Lower leg skin (tissue), 4 donors: Measurements from ENCODE around the gene IL7R. TPM values are rescaled to one million over a fixed set of nuclear protein-coding genes. Genes with fewer than 3 reads are reported as not detected.

Experiments
- DNase-seq, 2 donors: peaks; one replicate each; pipeline ENCODE4 v3.0.0-alpha.2; 2019; ENCODE audit warnings: low spot score in 2 of 2
- H3K4me3 ChIP-seq: fragments of 200-600 bp; sonication (generic); 2 replicates; pipeline ENCODE4 v1.5.1; 2017; ENCODE audit warnings: mild to moderate bottlenecking, low read depth; ENCODE audit not compliant: poor library complexity, severe bottlenecking
- POLR2A ChIP-seq, 2 donors: fragments of 450-650 bp; IDR thresholded peaks; one replicate each; pipeline ENCODE4 v1.6.1; 2016 to 2017; ENCODE audit warnings: antibody characterized with exemption in 2 of 2, mild to moderate bottlenecking in 1 of 2, moderate library complexity in 1 of 2
- WGBS, 2 donors: methylation state at CpG; one replicate each; pipeline ENCODE4 v1.1.5; 2018; 5-methylcytosine and 5-hydroxymethylcytosine counted together
- intact Hi-C: fragments of 100-400 bp; cut with DNase I; formaldehyde crosslinking; loops from one replicate; pipeline ENCODE4 v1.15.0; 2023; ENCODE audit warnings: low total_unique reads
- total RNA-seq, 4 donors: library from RNA; depleted of rRNA; stranded (reverse); fragments of >200 nt; gene quantifications; one replicate each; pipeline ENCODE4 v1.1.0, GENCODE V29; 2016
- TF ChIP-seq, protein P1 (sequence below), 3 donors: fragments of 450-650 bp; IDR thresholded peaks; one replicate each; pipeline ENCODE4 v1.5.1; 2016; ENCODE audit warnings: antibody characterized with exemption in 3 of 3, mild to moderate bottlenecking in 3 of 3, moderate library complexity in 2 of 3

The IL7R gene
- total RNA-seq, 4 donors from 2014 or later: 1.4 to 5.5 (median 4.4) TPM

DNA sequence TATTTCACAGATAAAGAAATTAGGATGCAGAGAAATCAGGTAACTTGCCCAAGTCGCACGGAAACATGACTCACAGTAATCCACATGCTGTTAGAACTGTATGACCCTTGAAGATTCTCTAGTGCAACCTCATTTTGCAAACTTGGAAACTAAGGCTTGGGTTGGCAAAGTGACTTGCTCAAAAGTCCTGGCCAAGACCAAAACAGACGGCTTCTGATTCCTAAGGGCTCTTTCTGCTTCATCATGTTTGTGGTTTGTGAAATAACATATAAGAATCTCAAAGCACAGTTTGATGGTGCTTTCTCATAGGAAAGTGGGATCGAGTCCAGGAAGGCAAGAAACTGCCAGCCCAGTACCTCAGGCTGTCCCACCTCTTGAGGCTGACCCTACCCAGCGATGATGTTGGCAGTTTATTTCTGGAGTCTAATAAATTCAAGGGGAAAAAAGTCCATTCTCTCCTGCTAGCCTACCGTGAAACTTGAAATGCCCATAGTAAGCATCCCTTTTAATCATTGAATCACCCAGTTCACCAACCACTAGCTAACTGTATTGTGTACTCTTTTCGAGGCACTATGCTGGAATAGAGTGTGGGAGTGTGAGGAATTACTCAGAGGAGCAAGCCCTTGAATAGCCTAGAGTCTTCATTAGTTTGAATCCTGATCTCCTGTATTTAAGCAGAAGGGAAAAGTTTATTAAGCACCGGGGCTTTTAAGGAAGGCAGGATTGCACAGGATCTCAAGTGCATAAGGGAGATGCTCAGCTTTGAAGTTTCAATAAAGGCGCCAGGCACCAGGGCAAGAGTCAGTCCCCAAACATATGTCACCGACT is 67.6 kb downstream of the IL7R start:
- WGBS, 2 donors: 38 to 45% methylated on average over 10 of the region's 10 CpGs
- no peak for TF ChIP-seq POLR2A (IDR thresholded peaks at IDR 0.05)
- TF ChIP-seq, protein P1, sequence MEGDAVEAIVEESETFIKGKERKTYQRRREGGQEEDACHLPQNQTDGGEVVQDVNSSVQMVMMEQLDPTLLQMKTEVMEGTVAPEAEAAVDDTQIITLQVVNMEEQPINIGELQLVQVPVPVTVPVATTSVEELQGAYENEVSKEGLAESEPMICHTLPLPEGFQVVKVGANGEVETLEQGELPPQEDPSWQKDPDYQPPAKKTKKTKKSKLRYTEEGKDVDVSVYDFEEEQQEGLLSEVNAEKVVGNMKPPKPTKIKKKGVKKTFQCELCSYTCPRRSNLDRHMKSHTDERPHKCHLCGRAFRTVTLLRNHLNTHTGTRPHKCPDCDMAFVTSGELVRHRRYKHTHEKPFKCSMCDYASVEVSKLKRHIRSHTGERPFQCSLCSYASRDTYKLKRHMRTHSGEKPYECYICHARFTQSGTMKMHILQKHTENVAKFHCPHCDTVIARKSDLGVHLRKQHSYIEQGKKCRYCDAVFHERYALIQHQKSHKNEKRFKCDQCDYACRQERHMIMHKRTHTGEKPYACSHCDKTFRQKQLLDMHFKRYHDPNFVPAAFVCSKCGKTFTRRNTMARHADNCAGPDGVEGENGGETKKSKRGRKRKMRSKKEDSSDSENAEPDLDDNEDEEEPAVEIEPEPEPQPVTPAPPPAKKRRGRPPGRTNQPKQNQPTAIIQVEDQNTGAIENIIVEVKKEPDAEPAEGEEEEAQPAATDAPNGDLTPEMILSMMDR (IDR thresholded peaks at IDR 0.05): no peak
- intact Hi-C loops: loop anchor here (5.0 to 10.0 kb wide), 2 partner anchors 147 to 270 kb away; no protein-coding TSS in a partner anchor
- no peak overlapping the region for H3K4me3 ChIP-seq
- DNase-seq: no peak

DNA sequence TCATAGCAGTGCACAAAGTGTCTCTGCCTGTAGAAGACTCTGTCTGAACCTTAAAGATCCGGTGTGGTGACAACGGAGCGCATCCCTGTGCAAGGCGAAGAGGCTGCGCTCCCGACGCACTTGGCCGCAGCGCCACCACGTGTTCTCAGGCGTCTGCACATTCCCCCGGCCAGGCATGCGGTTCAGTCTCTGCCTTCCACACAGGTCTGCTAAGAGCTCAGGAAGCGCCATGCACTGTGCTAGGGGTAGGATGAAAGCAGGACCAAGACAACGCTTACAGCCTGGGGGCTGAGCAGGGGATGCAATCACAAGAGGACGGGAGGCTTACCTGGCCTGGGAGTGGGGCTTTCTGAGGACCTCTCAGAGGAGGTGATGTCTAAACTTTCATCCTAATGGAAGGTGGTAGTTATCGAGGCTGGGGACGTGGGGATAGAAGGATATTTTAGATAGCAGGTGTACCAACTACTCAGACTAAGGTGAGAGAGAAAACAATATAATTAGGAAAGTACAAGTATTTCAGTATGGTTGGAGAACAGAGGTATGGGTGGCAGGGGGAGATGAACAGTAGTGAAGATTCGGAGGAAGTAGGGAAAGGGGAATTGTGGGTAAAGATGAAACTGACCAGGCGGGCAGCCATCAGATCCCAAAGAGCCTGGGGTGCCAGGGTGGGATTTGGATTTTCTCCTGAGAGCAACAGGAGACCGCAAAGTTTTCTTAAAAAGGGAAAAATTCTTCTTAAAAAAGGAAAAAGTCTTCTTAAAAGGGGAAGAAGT is 68.4 kb downstream of the IL7R start:
- TF ChIP-seq POLR2A (IDR thresholded peaks at IDR 0.05): no peak
- TF ChIP-seq, protein P1 (IDR thresholded peaks at IDR 0.05): no peak
- no peak overlapping the region for H3K4me3 ChIP-seq
- intact Hi-C loops: loop anchor here (5.0 to 10.0 kb wide), 2 partner anchors 148 to 270 kb away; no protein-coding TSS in a partner anchor
- DNase-seq: peak; percentile 38 to 93
- WGBS, 2 donors: 13 to 16% methylated on average over 20 to 21 of the region's 21 CpGs

DNA sequence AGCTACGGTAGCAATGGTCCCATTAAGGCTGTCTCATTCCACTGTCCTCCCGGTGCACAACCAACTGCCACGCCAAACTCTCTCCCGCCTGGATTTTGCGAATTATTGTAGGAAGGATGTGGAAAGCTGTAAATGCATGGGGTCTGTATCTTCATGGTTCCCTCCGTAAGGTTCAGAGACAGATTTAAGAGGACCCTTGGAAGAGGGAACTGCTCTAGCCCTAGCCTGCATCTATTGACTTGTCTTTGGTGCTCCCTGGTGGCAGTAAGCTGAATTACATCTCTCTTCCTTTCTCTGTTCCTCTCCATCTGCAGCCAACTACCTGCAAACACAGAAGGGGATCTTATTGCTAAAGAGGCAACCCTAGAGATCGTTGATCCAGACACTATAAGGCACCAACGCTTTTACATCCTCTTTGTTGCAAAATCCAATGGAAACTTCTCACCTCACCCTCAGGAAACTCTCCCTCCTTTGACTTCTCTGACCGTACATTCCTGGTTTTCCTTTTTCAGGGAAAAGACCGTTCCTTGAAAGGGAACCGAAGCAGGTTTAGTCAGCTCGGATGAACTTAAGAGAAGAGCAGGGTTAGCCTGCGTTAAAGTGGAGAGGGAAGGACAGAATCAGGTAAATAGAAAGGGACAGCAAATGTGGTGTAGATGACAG is 69.8 kb downstream of the IL7R start:
- H3K4me3 ChIP-seq: no peak overlapping the region
- TF ChIP-seq POLR2A (IDR thresholded peaks at IDR 0.05): no peak
- TF ChIP-seq, protein P1 (IDR thresholded peaks at IDR 0.05): peak in 1 of 3 donors; percentile 26
- DNase-seq: peak in 1 of 2 donors; percentile 46
- 33% methylated on average over 13 of the region's 13 CpGs for WGBS, 2 donors
- intact Hi-C loops: loop anchor here (10.0 kb wide), 1 partner anchor 272 kb away; no protein-coding TSS in a partner anchor

Other genes starting within 250 kb of the IL7R start
- gene SPEF2, start 239.0 kb upstream of the IL7R start, total RNA-seq: 1 to 10 TPM in 3 of 4 donors, under 1 TPM in 1; 0.49 to 2.8 (median 1.8) TPM
- gene CAPSL, start 81.7 kb downstream of the IL7R start, total RNA-seq: not detected
- under 1 TPM in 1 of 4 donors, not detected in 3; 0.23 TPM for gene UGT3A1, start 134.5 kb downstream of the IL7R start, total RNA-seq
- gene UGT3A2, start 210.0 kb downstream of the IL7R start, total RNA-seq: 10 to 100 TPM in 1 of 4 donors, 1 to 10 TPM in 3; 3.1 to 38.2 (median 7.7) TPM